WTC11 (cell line): ENCODE measurements around the gene IL17RE. TPM values are rescaled to one million over a fixed set of nuclear protein-coding genes. Genes with fewer than 3 reads are reported as not detected.

Experiments
- ATAC-seq: fragments of 200-7000 bp; cut with Tn5 transposase; 2 replicates; pipeline ENCODE4 v1.10.0; 2021; ENCODE audit warnings: mild to moderate bottlenecking, moderate library complexity
- CTCF ChIA-PET: fragments of 300-600 bp; sonication (Branson Sonifier 250); formaldehyde crosslinking; loops from one replicate; lab custom pipeline; 2021; ENCODE audit warnings: antibody characterized with exemption; lab: Charles Lee
- POLR2A ChIA-PET: fragments of 350-600 bp; sonication (Branson Sonifier 250); formaldehyde crosslinking; loops from one replicate; lab custom pipeline; 2021; ENCODE audit warnings: antibody characterized with exemption; lab: Charles Lee
- DNase-seq: peaks from one replicate; pipeline ENCODE4 v3.0.0; 2021; ENCODE audit warnings: low spot score
- H3K27ac Mint-ChIP-seq: 2 replicates; pipeline ENCODE4 v1.8.0; 2021; ENCODE audit warnings: mixed read lengths
- H3K27me3 Mint-ChIP-seq: 2 replicates; pipeline ENCODE4 v1.8.0; 2021; ENCODE audit warnings: low read depth, mild to moderate bottlenecking, moderate library complexity, mixed read lengths
- H3K36me3 Mint-ChIP-seq: 2 replicates; pipeline ENCODE4 v1.8.0; 2021; ENCODE audit warnings: mixed read lengths
- H3K4me1 Mint-ChIP-seq: 2 replicates; pipeline ENCODE4 v1.8.0; 2022; ENCODE audit warnings: mixed read lengths
- H3K4me3 Mint-ChIP-seq: 2 replicates; pipeline ENCODE4 v1.8.0; 2021; ENCODE audit warnings: mild to moderate bottlenecking, moderate library complexity, mixed read lengths
- H3K9me3 Mint-ChIP-seq: 2 replicates; pipeline ENCODE4 v1.8.0; 2021; ENCODE audit warnings: mixed read lengths
- AR ChIP-seq: fragments of 250-450 bp; sonication (Bioruptor Pico); IDR thresholded peaks from 2 replicates; pipeline ENCODE4 v1.9.0; 2021; ENCODE audit warnings: mild to moderate bottlenecking
- ARID4B ChIP-seq: sonication (generic); formaldehyde crosslinking; IDR thresholded peaks from 2 replicates; pipeline ENCODE4 v1.8.0; 2023; ENCODE audit warnings: missing genetic modification reagents, mild to moderate bottlenecking, borderline replicate concordance
- ATF1 ChIP-seq: sonication (generic); formaldehyde crosslinking; IDR thresholded peaks from 2 replicates; pipeline ENCODE4 v1.8.1; 2023; ENCODE audit warnings: mild to moderate bottlenecking, moderate library complexity, missing genetic modification reagents
- ATF3 ChIP-seq: sonication (generic); formaldehyde crosslinking; conservative IDR thresholded peaks from 2 replicates; pipeline ENCODE4 v1.8.1; 2022; ENCODE audit warnings: mild to moderate bottlenecking, missing genetic modification reagents
- CDX4 ChIP-seq: fragments of 250-450 bp; sonication (Bioruptor Pico); IDR thresholded peaks from 2 replicates; pipeline ENCODE4 v1.9.0; 2021; ENCODE audit warnings: moderate library complexity, mild to moderate bottlenecking, inconsistent platforms, borderline replicate concordance
- GRHL2 ChIP-seq: fragments of 250-450 bp; sonication (Bioruptor Pico); IDR thresholded peaks from 2 replicates; pipeline ENCODE4 v1.8.0; 2022; ENCODE audit warnings: mild to moderate bottlenecking, moderate library complexity; ENCODE audit not compliant: insufficient replicate concordance, severe bottlenecking
- HMGA2 ChIP-seq: fragments of 250-450 bp; sonication (Bioruptor Pico); IDR thresholded peaks from 2 replicates; pipeline ENCODE4 v1.4.0; 2021; ENCODE audit warnings: mild to moderate bottlenecking, moderate library complexity
- HMGXB4 ChIP-seq: sonication (generic); formaldehyde crosslinking; IDR thresholded peaks from 2 replicates; pipeline ENCODE4 v1.8.1; 2023; ENCODE audit warnings: mild to moderate bottlenecking, moderate library complexity, missing genetic modification reagents
- JAZF1 ChIP-seq: fragments of 250-450 bp; sonication (Bioruptor Pico); IDR thresholded peaks from 2 replicates; pipeline ENCODE4 v1.9.0; 2021; ENCODE audit warnings: moderate library complexity, mild to moderate bottlenecking, inconsistent platforms
- MAX ChIP-seq: sonication (generic); formaldehyde crosslinking; IDR thresholded peaks from 2 replicates; pipeline ENCODE4 v1.8.0; 2022; ENCODE audit warnings: mild to moderate bottlenecking, missing genetic modification reagents
- OVOL2 ChIP-seq: fragments of 250-450 bp; sonication (Bioruptor Pico); IDR thresholded peaks from 2 replicates; pipeline ENCODE4 v1.9.0; 2021; ENCODE audit warnings: mild to moderate bottlenecking, borderline replicate concordance
- SMAD4 ChIP-seq: sonication (generic); formaldehyde crosslinking; IDR thresholded peaks from 2 replicates; pipeline ENCODE4 v1.8.0; 2022; ENCODE audit warnings: mild to moderate bottlenecking, missing genetic modification reagents
- USF1 ChIP-seq: sonication (generic); formaldehyde crosslinking; IDR thresholded peaks from 2 replicates; pipeline ENCODE4 v1.8.0; 2022; ENCODE audit warnings: mild to moderate bottlenecking, missing genetic modification reagents
- ZNF219 ChIP-seq: sonication (generic); formaldehyde crosslinking; IDR thresholded peaks from 2 replicates; pipeline ENCODE4 v1.8.0; 2023; ENCODE audit warnings: missing genetic modification reagents, mild to moderate bottlenecking, borderline replicate concordance
- ZNF396 ChIP-seq: fragments of 250-450 bp; sonication (Bioruptor Pico); IDR thresholded peaks from 2 replicates; pipeline ENCODE4 v1.8.0; 2021; ENCODE audit warnings: mild to moderate bottlenecking, moderate library complexity, borderline replicate concordance
- ZNF512 ChIP-seq: sonication (generic); formaldehyde crosslinking; IDR thresholded peaks from 2 replicates; pipeline ENCODE4 v1.8.1; 2022; ENCODE audit warnings: missing genetic modification reagents, borderline replicate concordance
- ZNF532 ChIP-seq: fragments of 250-450 bp; sonication (Bioruptor Pico); IDR thresholded peaks from 2 replicates; pipeline ENCODE4 v1.9.0; 2021; ENCODE audit warnings: mild to moderate bottlenecking, borderline replicate concordance
- total RNA-seq: library from RNA; stranded (reverse); gene quantifications from 3 replicates; pipeline ENCODE4 v1.2.3, GENCODE V29; 2021

The IL17RE gene
- total RNA-seq, 1 experiment from 2014 or later = 4.2 TPM

GRCh38 chr3:9888540-9888939, 14.1 kb upstream of the IL17RE start:
- no peak for DNase-seq
- TF ChIP-seq HMGXB4 (CRISPR knock-in tag) = no peak
- no peak for TF ChIP-seq ZNF532
- no peak for TF ChIP-seq ATF3
- no peak for TF ChIP-seq MAX (CRISPR knock-in tag)
- TF ChIP-seq GRHL2 (CRISPR knock-in tag) = no peak
- no peak for TF ChIP-seq ZNF219 (CRISPR knock-in tag)
- no peak for TF ChIP-seq SMAD4 (CRISPR knock-in tag)
- no peak for TF ChIP-seq ZNF396 (CRISPR knock-in tag)
- no peak for TF ChIP-seq ATF1 (CRISPR knock-in tag)
- no peak for TF ChIP-seq ZNF512 (CRISPR knock-in tag)
- TF ChIP-seq ARID4B (CRISPR knock-in tag) = no peak
- TF ChIP-seq HMGA2 (CRISPR knock-in tag) = no peak
- no peak for TF ChIP-seq OVOL2 (CRISPR knock-in tag)
- TF ChIP-seq CDX4 (CRISPR knock-in tag) = no peak
- no peak for TF ChIP-seq USF1 (CRISPR knock-in tag)
- no peak for TF ChIP-seq JAZF1 (CRISPR knock-in tag)
- no peak for TF ChIP-seq AR (CRISPR knock-in tag)
- Mint-ChIP-seq H3K4me3 (no peak overlapping the region), H3K9me3 (no peaks in the 10 kb centered on the region), H3K27me3 (peaks cover 7% of the 10 kb centered on the region), H3K4me1 (peaks cover 8% of the 10 kb centered on the region), H3K27ac (no peak overlapping the region; the same call in 1 of the 2 replicates), H3K36me3 (peaks cover 14% of the 10 kb centered on the region)
- ATAC-seq = no peak
- POLR2A ChIA-PET = no interaction called here
- CTCF ChIA-PET = no interaction called here
